LHCN-M2 (cell line): ENCODE results near the gene GMPPA. TPM values are rescaled to one million over a fixed set of nuclear protein-coding genes. Genes with fewer than 3 reads are reported as not detected.

Source experiments
- DNase-seq: peaks from one replicate; pipeline ENCODE4 v3.0.0-alpha.2; 2012; ENCODE audit warnings: low read depth
- total RNA-seq: library from RNA; depleted of rRNA; stranded (reverse); fragments of >200 nt; gene quantifications from 2 replicates; pipeline ENCODE4 v1.2.3, GENCODE V29; 2014

GMPPA gene
- total RNA-seq, 1 experiment from 2014 or later, result 65.7 TPM

DNA sequence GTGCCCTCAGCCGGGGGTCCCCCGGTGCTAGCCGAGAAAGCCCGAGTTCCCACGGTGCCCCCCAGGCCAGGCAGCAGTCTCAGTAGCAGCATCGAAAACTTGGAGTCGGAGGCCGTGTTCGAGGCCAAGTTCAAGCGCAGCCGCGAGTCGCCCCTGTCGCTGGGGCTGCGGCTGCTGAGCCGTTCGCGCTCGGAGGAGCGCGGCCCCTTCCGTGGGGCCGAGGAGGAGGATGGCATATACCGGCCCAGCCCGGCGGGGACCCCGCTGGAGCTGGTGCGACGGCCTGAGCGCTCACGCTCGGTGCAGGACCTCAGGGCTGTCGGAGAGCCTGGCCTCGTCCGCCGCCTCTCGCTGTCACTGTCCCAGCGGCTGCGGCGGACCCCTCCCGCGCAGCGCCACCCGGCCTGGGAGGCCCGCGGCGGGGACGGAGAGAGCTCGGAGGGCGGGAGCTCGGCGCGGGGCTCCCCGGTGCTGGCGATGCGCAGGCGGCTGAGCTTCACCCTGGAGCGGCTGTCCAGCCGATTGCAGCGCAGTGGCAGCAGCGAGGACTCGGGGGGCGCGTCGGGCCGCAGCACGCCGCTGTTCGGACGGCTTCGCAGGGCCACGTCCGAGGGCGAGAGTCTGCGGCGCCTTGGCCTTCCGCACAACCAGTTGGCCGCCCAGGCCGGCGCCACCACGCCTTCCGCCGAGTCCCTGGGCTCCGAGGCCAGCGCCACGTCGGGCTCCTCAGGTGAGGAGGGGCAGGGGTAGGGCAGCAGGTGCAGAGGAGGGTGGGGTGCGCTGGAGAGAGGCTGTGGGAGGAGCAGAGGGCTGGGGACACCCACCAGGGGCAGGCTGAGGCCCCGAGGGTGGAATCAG lies 14.1 kb upstream of the GMPPA start:
- DNase-seq, result no peak

DNA sequence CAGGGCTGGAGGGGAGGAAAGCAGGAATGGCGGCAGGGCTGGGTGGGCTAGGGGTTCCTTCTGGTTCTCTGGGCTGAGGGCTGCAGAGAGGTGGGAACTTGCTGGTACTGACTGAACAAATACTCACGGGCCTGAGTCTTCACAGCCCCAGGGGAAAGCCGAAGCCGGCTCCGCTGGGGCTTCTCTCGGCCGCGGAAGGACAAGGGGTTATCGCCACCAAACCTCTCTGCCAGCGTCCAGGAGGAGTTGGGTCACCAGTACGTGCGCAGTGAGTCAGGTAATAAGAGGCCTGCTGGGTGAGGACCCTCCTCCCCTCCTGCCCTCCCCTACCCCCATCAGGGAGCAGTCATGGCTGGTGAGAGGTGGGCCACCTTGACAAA lies 13.5 kb upstream of the GMPPA start:
- DNase-seq, result no peak

GRCh38 chr2:219486380-219486959 lies 12.2 kb upstream of the GMPPA start:
- no peak for DNase-seq

GRCh38 chr2:219488149-219488843 lies 10.4 kb upstream of the GMPPA start:
- DNase-seq, result no peak

GRCh38 chr2:219488844-219489194 lies 9.9 kb upstream of the GMPPA start:
- DNase-seq, result no peak

GRCh38 chr2:219489315-219489714 lies 9.4 kb upstream of the GMPPA start:
- DNase-seq, result no peak

- DNase-seq, result no peak
Measured at GRCh38 chr2:219490186-219490585, 8.5 kb upstream of the GMPPA start.

- no peak for DNase-seq
Measured at GRCh38 chr2:219490600-219491130, 8.0 kb upstream of the GMPPA start.

DNA sequence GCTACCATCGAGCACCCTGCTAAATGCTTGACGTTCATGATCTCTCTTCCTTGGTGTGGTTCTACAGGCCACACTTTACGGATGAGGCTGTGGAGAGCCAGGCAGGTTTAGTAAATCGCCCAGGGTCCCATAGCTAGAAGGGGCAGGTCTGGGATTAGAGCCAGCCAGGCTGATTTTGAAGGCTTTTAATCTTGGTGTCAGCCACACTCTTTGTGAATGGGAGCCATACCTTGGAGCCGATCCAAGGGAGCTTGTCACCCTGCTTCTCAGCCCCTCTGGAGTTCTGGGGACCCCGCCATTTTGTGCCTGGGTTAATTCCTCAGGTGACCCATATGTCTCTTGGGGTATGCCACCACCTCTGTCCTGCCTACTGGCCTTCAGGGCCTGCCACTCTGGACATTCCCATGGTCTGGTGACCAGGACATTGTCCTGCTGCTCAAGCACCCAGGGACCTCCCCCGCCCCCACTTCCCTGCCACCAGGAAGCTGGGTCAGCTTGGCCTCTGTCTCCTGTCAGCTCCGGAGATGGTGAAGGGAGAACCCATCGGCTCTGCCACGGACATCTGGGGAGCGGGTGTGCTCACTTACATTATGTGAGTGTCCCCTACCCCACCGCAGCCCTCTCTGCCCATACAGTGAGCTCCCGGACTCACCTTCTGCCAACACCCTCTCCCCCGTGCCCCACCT lies 7.3 kb upstream of the GMPPA start:
- DNase-seq, result no peak

DNA sequence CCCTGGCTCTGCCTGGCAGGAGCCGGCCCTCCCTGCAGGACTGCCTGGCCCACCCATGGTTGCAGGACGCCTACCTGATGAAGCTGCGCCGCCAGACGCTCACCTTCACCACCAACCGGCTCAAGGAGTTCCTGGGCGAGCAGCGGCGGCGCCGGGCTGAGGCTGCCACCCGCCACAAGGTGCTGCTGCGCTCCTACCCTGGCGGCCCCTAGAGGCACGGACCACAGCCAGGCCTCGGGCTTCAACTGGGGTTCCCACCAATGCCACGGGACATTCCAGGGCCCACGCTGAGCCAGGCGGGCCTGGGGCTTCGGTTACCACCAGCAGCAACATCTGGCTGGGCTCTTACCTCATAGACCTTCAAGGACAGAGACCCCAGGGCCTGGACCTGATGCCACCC lies 6.1 kb upstream of the GMPPA start:
- DNase-seq, result no peak

- DNase-seq, result no peak
Measured at GRCh38 chr2:219493086-219493485, 5.6 kb upstream of the GMPPA start.

DNA sequence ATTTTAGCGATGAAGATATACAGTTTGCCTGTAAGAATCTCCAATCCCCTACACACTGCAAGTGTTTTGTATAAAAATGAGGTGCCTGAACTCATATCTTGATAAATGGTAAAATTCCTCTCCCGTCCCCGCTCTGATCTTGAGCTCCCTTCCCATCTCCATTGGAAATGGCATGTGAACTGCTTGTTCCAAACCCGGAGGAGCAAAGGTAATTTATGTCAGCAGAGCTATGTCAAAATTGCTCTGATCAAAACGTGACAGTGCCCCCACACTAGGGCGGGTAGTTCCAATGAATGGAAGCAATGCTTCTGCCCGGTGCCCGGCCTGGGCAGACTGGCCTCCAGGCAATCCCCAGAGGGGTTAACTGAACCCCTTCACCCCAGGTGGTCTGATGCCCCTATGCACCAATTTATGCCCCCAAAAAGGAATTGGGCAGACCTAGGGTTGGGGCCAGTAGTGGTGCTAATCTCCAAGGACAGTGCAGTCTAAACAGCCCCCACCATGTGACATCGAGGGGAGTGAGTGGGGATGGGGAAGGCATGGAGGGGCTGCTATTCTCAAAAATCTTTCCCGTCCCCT lies 3.6 kb upstream of the GMPPA start:
- DNase-seq, result no peak

GRCh38 chr2:219495531-219496122 lies 3.1 kb upstream of the GMPPA start:
- peak; percentile 50 for DNase-seq

GRCh38 chr2:219496247-219496824 lies 2.4 kb upstream of the GMPPA start:
- DNase-seq, result no peak

DNA sequence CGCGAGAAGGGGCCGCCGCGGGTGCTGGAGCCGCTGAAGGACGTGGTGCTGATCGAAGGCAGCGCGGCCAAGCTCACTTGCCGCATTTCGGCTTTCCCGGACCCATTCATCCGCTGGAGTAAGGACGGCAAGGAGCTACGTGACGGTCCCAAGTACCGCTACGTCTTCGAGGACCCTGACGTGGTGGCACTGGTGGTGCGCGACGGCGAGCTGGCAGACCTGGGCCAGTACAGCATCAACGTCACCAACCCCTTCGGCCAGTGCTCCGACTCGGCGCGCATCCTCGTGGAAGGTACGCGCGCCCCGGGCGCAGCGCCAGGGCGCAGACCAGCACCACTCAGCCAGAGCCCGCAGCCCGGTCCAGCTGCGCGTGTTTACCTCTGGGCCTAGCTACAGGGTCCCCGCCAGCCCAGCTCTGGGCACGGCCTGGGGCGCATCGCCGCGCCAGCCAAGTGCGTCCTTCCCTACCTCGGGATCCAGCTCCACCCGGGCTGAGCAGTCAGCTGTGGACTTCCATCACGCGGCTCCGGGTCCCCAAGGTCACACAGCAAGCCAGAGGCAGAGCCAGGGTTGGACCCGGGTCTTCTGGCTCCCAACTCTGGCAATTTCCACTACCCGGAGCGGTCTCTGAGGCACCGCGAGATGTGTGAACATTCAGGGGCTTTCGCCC lies 1.7 kb upstream of the GMPPA start:
- no peak for DNase-seq

GRCh38 chr2:219497495-219498279 lies 1.0 kb upstream of the GMPPA start:
- peak; percentile 77 for DNase-seq

GRCh38 chr2:219499058-219499307 lies 292 bp downstream of the GMPPA start:
- no peak for DNase-seq

DNA sequence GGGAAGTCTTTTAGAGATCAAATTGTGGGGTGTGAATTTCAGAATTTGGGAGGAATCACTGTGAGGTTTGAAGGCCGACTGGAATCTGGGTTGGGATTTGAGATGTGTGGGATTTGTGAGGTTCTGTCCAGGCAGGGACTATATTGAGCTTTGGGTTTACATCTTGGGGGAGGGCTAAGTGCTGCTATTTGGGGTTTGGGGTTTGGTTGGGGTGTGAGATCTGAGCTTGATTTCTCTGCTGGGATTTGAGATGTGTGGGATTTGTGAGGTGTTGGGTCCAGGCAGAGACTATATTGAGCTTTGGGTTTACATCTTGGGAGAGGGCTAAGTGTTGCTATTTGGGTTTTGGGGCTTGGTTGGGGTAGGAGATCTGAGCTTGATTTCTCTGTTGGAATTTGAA lies 864 bp downstream of the GMPPA start:
- DNase-seq, result no peak

- DNase-seq, result peak; percentile 56
Measured at GRCh38 chr2:219500135-219500534, 1.4 kb downstream of the GMPPA start.

DNA sequence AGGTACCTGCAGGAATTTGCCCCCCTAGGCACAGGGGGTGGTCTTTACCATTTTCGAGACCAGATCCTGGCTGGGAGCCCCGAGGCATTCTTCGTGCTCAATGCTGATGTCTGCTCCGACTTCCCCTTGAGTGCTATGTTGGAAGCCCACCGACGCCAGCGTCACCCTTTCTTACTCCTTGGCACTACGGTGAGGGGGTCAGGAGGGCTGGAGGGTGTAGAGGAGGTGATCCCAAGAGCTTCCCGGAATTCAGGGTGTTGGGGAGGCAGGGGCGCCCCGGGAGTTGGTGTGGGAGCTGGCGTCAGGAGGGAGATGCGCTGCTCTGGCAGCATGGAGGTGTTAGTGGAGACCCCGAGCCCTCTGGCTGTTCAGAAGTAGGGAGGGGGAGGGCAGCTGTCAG lies 3.2 kb downstream of the GMPPA start:
- DNase-seq, result no peak
